GM21526 (cell line): Measurements from ENCODE around the gene MAT1A.
"Not testable (repeated sequence)": the region's sequence is repeated elsewhere in the genome, so short reads cannot be mapped to it uniquely, and the experiment has no call there.

Experiments
- ATAC-seq: cut with Tn5 transposase; IDR thresholded peaks from one replicate; pipeline ENCODE4 v1.9.1; 2021; ENCODE audit warnings: moderate library complexity; ENCODE audit not compliant: unreplicated experiment, low FRiP score

Gene MAT1A

GRCh38 chr10:80268266-80268665 is 21.2 kb downstream of the MAT1A start:
- ATAC-seq = no peak

- no peak for ATAC-seq
These were observed 23.0 kb downstream of the MAT1A start for GRCh38 chr10:80266513-80266863.

DNA sequence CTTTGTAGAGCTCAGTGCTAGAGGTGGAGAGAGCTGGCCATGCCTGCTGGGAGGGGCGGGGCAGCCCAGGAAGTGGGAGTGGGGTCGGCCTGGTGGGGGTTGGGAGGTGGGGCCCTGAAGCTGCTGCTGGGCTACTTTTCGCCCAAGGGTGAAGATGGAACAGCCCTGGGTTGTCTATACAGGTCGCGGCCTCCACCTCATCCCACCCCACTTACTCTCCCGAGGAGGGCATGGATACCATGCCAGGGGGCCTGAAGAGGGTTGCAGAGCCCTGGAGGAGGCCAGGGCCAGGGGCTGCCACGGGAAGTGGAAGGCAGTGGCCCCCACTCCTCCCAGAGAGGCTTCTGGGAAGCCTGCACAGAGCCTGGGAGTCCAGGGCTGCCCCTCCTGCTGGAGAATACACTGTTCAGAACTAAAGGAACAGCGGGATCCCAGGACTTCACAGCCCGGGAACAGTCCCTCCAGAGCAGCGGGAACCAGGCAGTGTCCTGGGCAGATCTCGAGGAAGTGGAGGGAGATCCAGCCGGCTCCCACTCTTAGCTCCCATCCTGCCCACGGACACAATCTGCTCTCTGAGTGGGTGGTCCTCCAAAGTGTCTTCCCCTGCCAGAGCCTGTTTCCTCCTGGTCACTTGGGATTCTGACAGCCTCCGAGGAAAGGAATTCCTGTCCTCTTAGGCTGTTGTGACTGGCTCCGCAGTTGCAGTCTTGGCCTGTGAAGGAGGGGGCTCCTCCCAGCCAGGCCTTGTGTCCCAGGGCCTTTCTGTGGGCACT is 23.5 kb downstream of the MAT1A start:
- no peak for ATAC-seq

DNA sequence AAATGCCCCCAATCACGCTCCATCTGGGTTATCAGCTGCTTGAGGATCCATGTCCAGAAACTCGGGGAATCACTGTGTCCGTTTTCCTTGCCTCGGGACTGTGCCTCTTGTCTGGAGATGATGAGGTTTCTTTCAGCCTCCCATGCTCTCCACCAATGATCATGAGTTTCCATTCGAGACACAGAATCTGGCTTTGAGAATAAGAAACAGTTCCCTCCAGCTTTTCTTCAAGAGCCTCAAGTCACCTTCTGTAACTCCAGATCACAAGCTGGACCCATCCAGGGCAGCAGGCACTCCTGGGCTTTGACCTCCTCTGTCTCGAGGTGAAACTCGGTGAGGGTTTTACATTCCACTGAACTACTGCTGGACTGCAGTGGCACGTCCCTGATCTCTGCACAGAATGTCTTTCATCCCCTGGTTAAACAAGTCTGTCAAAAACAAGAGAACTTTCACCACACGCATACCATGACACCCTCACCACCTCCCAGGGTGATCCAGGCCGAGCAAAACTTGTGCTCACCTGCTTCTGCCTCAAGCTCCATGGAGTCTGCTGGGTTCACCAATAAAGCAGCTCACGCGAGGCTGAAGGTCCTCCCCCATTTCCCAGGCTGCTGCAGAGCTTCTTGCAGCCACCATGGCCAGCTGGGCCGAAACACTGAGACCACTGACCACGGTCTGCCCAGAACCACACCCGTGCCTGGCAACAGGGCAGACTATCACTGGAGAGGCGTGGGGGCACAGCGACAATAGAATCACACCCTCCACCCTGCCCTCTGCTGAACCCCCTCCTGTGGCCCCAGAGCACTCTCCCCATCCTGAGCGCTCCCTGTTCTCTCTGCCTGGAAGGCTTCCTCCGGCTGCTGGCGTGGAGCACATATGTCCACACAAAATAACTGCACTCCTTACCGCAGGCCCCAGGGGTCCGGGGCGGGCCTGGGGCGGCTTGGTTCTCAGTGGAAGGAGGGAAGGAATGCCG is 25.1 kb downstream of the MAT1A start:
- no peak for ATAC-seq

- no peak for ATAC-seq
These were observed 28.0 kb downstream of the MAT1A start for GRCh38 chr10:80261316-80262030.

DNA sequence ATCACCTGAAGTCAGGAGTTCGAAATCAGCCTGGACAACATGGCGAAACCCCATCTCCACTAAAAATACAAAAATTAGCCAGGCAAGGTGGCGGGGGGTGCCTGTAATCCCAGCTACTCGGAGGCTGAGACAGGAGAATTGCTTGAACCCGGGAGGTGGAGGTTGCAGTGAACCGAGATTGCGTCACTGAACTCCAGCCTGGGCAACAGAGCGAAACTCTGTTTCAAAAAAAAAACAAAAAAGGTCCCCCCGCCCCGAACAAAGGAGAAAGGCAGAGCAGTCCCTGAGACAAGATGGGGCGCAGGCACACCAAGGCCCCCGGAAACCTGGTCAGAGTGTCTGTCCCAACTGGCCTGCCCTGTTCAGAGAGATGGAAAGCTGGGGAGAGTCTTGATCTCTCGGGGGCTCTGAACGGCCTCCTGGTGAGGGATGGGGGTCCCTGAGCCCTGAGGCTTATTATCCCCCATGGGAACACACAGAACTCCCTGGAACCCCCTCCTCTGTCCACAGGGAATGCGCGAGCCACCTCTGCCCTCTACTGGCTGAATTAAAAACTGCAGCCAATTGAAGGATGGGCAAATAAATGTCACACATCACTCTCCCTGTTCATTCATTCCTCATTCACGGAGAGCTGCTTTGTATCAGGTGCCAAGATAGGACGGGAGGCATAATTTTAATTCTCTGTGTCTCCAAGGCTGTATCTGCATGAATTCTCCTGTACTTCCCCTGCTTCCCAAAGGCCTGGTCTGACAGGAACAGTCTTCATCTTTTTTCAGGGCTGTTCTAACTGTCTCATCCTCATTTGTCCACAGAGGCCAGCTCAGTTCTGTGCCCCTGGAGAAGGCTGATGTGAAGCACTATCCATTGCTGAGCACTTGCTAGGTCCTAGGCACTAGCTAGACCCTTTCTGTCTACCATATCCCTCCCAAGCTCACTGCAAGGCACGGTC is 28.9 kb downstream of the MAT1A start:
- peak; percentile 55 for ATAC-seq

GRCh38 chr10:80259405-80259871 is 30.0 kb downstream of the MAT1A start:
- ATAC-seq = no peak

GRCh38 chr10:80256798-80257197 is 32.7 kb downstream of the MAT1A start:
- peak; percentile 45 for ATAC-seq

GRCh38 chr10:80254726-80255125 is 34.7 kb downstream of the MAT1A start:
- not testable (repeated sequence) for ATAC-seq

- ATAC-seq = not testable (repeated sequence)
These were observed 35.5 kb downstream of the MAT1A start for GRCh38 chr10:80253963-80254271.

DNA sequence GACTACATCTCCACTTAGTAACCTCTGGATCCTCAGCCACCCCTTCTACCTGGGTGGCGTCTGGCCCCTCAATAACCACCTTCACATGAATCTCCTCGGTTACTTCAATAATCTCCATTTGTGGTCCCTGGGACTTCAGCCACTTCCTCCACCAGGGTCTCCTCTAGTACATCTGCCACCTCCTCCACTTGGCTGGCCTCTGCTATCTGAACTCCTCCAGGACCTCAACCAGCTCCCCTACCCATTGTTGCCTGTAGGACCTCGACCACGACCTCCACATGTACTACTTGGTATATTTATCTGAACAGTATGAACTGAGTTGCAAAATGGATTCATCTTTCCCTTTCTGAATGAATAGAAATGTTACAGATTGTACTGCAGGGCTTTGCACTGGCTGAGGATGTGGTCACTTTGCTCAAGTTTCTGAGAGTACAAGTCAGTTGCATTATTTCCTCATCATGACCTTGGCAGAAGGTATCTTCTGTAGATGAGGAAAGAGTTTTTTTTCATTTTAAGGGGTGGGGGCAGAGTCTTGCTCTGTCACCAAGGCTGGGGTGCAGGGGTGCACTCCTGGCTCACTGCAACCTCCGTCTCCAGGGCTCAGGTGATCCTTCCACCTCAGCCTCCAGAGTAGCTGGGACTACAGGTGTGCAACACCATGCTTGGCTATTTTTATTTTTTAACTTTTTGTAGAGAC is 36.0 kb downstream of the MAT1A start:
- ATAC-seq = peak; percentile 51

DNA sequence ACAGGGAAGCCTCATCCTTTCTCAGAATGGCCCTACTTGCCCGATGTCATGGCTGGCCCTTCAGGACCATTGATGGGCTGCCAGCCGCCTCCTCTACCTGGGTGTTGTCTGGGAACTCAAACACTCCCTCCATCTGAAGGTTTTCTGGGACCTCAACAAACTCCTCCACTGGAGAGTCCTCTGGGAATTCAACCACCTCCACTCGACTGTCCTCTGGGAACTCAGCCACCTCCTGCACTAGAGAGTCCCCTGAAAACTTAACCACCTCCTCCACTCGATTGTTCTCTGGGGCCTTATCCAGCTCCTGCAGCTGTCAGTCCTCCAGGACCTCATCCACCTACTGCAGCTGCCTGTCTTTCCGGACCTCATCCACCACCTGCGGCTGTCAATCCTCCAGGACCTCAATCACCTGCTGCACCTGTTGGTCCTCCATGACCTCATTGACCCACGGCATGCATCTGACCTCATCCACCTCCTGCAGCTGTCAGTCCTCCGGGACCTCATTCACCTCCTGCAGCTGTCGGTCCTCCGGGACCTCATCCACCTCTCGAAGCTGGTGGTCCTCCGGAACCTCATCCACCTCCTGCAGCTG is 37.1 kb downstream of the MAT1A start:
- no peak for ATAC-seq

DNA sequence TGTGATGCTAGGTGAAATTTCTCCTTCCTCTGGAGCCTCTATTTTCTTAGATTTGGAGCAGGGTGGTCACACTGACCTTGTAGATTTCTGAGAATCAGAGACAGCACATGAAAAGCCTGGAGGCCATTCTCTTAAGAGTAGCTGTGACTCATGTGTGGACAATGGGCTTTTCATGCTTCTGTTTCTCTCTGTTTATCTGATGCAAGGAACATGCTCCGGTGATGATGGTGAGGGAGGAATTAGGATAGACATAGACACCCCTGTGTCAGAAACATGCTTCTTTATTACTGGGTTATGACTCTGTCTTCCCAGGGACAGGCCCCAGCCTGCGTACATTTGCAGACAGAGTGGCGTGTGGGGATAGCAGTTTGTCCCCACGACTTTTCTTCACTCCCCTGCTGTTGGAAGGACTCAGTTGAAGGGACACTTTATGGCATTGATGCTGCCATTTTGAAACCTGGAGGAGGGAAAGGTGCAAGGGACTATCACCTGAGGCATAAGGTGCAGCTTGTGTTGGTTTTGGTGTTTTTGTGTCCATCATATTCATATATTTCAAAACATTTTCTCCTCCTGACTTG is 37.7 kb downstream of the MAT1A start:
- not testable (repeated sequence) for ATAC-seq

DNA sequence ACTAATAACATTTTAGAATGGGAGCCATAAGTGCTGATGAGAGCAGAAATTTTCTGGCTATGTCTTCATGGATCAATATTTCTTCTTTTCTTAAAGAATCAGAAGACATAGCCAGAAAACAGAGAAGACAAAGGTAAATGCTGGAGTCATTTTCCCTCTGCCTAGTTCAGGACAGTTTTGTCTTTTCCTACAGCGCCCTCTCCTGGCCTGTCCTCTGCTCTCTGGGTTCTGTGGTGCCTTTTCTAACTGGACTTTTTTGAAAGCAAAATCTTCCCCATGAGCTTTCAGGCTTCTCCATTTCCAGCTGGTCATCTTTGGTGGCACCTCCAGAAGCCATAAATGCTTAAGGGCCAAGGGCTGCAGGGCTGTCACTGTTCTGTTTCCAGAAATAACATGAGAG is 39.1 kb downstream of the MAT1A start:
- ATAC-seq = not testable (repeated sequence)

DNA sequence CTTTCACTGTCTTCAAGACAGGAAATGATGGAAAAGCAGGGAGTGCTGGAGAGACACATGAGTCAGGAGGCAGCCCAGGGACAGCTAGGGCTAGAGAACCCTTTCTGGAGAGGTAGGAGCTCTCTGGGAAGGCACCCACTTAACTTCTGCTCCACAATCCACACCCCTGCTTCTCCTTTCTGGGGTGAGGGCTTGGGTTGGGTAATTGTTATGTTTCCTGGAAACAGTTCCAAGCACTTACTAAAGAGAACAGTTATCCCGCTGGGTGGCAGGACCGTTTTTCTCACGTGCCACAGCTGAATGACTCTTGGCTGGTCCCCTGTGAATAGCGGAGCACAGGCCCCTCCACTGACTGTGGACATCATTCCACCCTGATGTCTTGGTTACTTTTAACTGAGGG is 39.6 kb downstream of the MAT1A start:
- not testable (repeated sequence) for ATAC-seq

GRCh38 chr10:80247611-80248010 is 41.8 kb downstream of the MAT1A start:
- not testable (repeated sequence) for ATAC-seq

DNA sequence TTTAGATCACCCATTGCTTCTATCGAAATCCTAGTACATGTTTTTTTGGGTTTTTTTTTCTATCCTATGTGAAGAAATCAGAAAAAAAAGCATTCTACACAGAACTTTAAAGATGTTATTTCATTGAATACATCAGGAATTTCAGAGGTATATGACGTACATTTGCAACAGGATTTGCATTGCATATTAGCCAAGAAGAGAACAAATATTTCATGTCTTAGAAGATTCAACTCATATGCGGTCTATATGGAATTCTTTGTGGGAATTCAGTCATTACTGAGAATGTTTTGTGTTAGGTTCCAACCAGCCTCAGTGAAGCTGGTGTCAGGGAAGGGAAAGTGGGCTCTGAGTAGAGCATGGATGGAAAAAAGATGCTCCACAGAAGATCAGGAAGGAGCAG is 45.1 kb downstream of the MAT1A start:
- not testable (repeated sequence) for ATAC-seq

GRCh38 chr10:80242341-80242740 is 47.1 kb downstream of the MAT1A start:
- not testable (repeated sequence) for ATAC-seq
